Loucy (cell line): ENCODE results near the gene IL1R1.
A peak's percentile ranks its signal among the peaks of the same experiment; 100 is the strongest.

Source experiments
- H2AFZ ChIP-seq: fragments of 200-600 bp; sonication (generic); 2 replicates; pipeline ENCODE4 v1.6.0; 2016; ENCODE audit warnings: antibody characterized with exemption, mild to moderate bottlenecking, low read length, moderate library complexity
- H3F3A ChIP-seq: fragments of 200-600 bp; 2 replicates; pipeline ENCODE4 v1.6.0; 2016; ENCODE audit warnings: antibody characterized with exemption, low read depth, mild to moderate bottlenecking
- H3K27me3 ChIP-seq: fragments of 200-600 bp; sonication (generic); 2 replicates; pipeline ENCODE4 v1.6.1; 2014; ENCODE audit warnings: low read length, mild to moderate bottlenecking; ENCODE audit not compliant: insufficient read depth, poor library complexity, severe bottlenecking
- H3K36me3 ChIP-seq: fragments of 200-600 bp; sonication (generic); 2 replicates; pipeline ENCODE4 v1.6.1; 2016; ENCODE audit warnings: low read length; ENCODE audit not compliant: insufficient read depth
- H3K4me1 ChIP-seq: fragments of 200-600 bp; sonication (generic); 2 replicates; pipeline ENCODE4 v1.5.1; 2014; ENCODE audit warnings: low read length, mild to moderate bottlenecking; ENCODE audit not compliant: insufficient read depth, poor library complexity, severe bottlenecking
- H3K4me2 ChIP-seq: fragments of 200-600 bp; sonication (generic); 2 replicates; pipeline ENCODE4 v1.6.0; 2014; ENCODE audit warnings: antibody characterized with exemption, low read length, low read depth, mild to moderate bottlenecking; ENCODE audit not compliant: poor library complexity, severe bottlenecking
- H3K4me3 ChIP-seq: fragments of 200-600 bp; sonication (generic); 2 replicates; pipeline ENCODE4 v1.5.1; 2014; ENCODE audit warnings: low read length, mild to moderate bottlenecking, mixed read lengths; ENCODE audit not compliant: poor library complexity, severe bottlenecking
- H3K79me2 ChIP-seq: fragments of 200-600 bp; sonication (generic); 2 replicates; pipeline ENCODE4 v1.6.1; 2014; ENCODE audit warnings: low read length; ENCODE audit not compliant: insufficient read depth
- H3K9ac ChIP-seq: fragments of 200-600 bp; sonication (generic); 2 replicates; pipeline ENCODE4 v1.6.0; 2014; ENCODE audit warnings: mild to moderate bottlenecking, low read depth, low read length, moderate library complexity; ENCODE audit not compliant: poor library complexity, severe bottlenecking
- H3K9me2 ChIP-seq: fragments of 200-600 bp; sonication (generic); replicated peaks from 2 replicates; pipeline ENCODE4 v1.6.1; 2016; ENCODE audit warnings: low read depth, low read length, mixed read lengths
- H3K9me3 ChIP-seq: fragments of 200-600 bp; sonication (generic); 2 replicates; pipeline ENCODE4 v1.6.1; 2014; ENCODE audit warnings: mild to moderate bottlenecking, antibody characterized with exemption, low read length, low read depth; ENCODE audit not compliant: insufficient read depth
- H4K20me1 ChIP-seq: fragments of 200-600 bp; sonication (generic); 2 replicates; pipeline ENCODE4 v1.6.0; 2014; ENCODE audit warnings: antibody characterized with exemption, low read length, mild to moderate bottlenecking; ENCODE audit not compliant: insufficient read depth, poor library complexity, severe bottlenecking
- EZH2phosphoT487 ChIP-seq: fragments of 200-600 bp; IDR thresholded peaks from 2 replicates; pipeline ENCODE4 v1.6.1; 2018; ENCODE audit warnings: antibody characterized with exemption, mild to moderate bottlenecking, moderate library complexity, borderline replicate concordance
- TF ChIP-seq, protein P1 (sequence below): fragments of 200-600 bp; sonication (generic); conservative IDR thresholded peaks from 2 replicates; pipeline ENCODE4 v1.5.1; 2014; ENCODE audit warnings: mild to moderate bottlenecking, antibody characterized with exemption, low read length

The IL1R1 gene

DNA sequence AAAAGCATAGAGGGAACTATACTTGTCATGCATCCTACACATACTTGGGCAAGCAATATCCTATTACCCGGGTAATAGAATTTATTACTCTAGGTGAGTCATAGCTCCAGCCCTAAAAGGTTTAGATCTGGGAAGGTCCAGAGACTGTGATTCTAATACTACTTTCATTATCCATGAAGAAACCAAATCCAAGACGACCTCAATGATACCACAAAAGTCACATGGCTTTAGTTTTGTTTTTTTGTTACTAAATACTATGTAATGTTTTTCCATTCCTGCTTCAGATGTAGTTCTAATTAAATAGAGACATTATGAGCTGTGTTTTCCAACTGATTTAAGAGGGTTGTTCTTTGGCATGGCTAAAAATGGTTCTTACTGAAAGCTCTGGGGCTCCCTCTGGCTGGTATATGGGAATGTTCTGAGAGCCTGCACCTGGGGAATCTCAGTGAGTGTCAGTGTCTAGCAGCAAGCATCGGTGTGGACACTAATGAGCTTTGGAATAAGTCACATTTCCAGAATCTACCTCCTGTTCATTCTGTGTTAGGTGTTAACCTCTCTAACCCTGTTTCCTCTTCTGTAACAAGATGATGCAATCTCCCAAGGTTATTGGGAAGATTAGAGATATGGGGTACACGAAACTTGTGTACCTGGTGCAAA lies 23.8 kb downstream of the IL1R1 start:
- Histone ChIP-seq H3K4me3 (no peak overlapping the region), H2AFZ (no peak overlapping the region), H3K4me1 (no peaks in the 10 kb centered on the region), H3F3A (no peaks in the 10 kb centered on the region), H3K9me3 (no peaks in the 10 kb centered on the region), H3K79me2 (no peaks in the 10 kb centered on the region), H4K20me1 (no peaks in the 10 kb centered on the region), H3K27me3 (no peaks in the 10 kb centered on the region), H3K4me2 (no peak overlapping the region), H3K9me2 (no peaks in the 10 kb centered on the region), H3K9ac (no peak overlapping the region), H3K36me3 (no peaks in the 10 kb centered on the region)
- TF ChIP-seq EZH2phosphoT487: no peak
- TF ChIP-seq, protein P1, sequence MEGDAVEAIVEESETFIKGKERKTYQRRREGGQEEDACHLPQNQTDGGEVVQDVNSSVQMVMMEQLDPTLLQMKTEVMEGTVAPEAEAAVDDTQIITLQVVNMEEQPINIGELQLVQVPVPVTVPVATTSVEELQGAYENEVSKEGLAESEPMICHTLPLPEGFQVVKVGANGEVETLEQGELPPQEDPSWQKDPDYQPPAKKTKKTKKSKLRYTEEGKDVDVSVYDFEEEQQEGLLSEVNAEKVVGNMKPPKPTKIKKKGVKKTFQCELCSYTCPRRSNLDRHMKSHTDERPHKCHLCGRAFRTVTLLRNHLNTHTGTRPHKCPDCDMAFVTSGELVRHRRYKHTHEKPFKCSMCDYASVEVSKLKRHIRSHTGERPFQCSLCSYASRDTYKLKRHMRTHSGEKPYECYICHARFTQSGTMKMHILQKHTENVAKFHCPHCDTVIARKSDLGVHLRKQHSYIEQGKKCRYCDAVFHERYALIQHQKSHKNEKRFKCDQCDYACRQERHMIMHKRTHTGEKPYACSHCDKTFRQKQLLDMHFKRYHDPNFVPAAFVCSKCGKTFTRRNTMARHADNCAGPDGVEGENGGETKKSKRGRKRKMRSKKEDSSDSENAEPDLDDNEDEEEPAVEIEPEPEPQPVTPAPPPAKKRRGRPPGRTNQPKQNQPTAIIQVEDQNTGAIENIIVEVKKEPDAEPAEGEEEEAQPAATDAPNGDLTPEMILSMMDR: peak; percentile 38

DNA sequence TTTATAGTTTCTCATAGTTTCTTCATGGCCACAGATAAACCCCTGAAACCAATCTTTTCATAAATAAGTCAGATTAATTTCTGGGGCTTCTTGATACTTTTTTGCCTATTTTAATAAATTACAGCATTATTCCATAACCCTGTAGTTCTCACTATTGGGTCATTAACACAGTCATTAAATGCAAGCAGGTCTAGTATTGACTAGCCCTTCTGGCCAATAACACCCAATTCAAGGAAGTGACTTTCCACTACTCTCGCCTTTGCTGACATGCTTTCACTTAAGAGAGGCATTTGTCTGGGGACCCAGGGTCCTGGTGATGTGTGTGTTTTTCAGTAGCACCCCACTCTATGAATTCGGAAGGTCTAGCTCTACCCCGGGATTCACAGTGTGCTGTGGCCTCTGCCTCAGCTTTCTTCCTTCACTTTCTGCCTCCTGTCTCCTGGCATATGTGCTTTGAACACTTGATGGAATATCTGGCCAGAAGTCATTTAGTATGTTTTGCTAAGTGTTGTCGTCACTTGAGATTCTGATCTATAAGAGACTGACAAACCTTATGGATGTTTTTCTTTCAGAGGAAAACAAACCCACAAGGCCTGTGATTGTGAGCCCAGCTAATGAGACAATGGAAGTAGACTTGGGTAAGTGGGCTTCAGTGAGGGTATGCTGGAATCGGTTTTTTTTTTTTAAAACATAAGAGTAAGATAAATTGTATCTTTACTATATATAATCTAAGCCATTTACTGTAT lies 25.7 kb downstream of the IL1R1 start:
- Histone ChIP-seq H3K27me3 (no peaks in the 10 kb centered on the region), H3K4me1 (no peaks in the 10 kb centered on the region), H3F3A (no peaks in the 10 kb centered on the region), H3K9ac (no peak overlapping the region), H3K36me3 (no peaks in the 10 kb centered on the region), H3K9me2 (no peaks in the 10 kb centered on the region), H3K4me3 (no peak overlapping the region), H3K9me3 (no peaks in the 10 kb centered on the region), H3K4me2 (no peak overlapping the region), H2AFZ (no peak overlapping the region), H4K20me1 (no peaks in the 10 kb centered on the region), H3K79me2 (no peaks in the 10 kb centered on the region)
- TF ChIP-seq EZH2phosphoT487: no peak
- TF ChIP-seq, protein P1: no peak

DNA sequence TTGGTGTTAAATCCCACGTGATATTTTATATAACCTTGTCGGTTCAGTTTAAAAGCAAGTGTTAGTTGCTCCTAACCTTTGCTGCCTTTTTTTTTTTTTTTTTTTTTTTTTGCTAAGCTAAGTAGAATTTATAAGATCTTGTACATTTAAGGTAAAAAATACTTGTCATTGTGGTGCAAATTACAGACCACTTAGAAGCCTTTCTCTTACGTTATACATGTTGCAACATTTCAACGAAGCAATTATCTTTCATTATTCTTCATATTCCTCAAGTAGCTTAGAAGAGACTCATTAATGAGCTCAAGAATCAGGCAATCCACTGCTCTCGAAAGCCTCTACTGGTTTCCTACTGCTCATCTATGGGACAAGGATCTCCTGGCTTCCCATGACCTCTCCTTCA lies 29.4 kb downstream of the IL1R1 start:
- no peaks in the 10 kb centered on the region for H4K20me1 ChIP-seq
- no peak overlapping the region for H3K4me2 ChIP-seq
- no peak for TF ChIP-seq EZH2phosphoT487
- TF ChIP-seq, protein P1: no peak
- no peak overlapping the region for H3K9ac ChIP-seq
- no peak overlapping the region for H3K4me3 ChIP-seq
- no peaks in the 10 kb centered on the region for H3K9me3 ChIP-seq
- H2AFZ ChIP-seq: no peak overlapping the region
- no peaks in the 10 kb centered on the region for H3K27me3 ChIP-seq
- no peaks in the 10 kb centered on the region for H3K79me2 ChIP-seq
- H3K36me3 ChIP-seq: no peaks in the 10 kb centered on the region
- H3F3A ChIP-seq: no peaks in the 10 kb centered on the region
- H3K4me1 ChIP-seq: no peaks in the 10 kb centered on the region
- no peaks in the 10 kb centered on the region for H3K9me2 ChIP-seq
